HUES48 (cell line): ENCODE measurements around the gene EXOC3L4.
A peak's percentile ranks its signal among the peaks of the same experiment; 100 is the strongest.

Experiments used
- H3K27ac ChIP-seq: one replicate; pipeline ENCODE4 v1.7.0; 2013; ENCODE audit warnings: low read depth, low read length, inconsistent platforms
- H3K27me3 ChIP-seq: 2 replicates; pipeline ENCODE4 v1.6.1; 2013; ENCODE audit warnings: mild to moderate bottlenecking, low read length; ENCODE audit not compliant: control insufficient read depth, insufficient read depth
- H3K36me3 ChIP-seq: 2 replicates; pipeline ENCODE4 v1.6.1; 2013; ENCODE audit warnings: low read length; ENCODE audit not compliant: control insufficient read depth, insufficient read depth
- H3K4me1 ChIP-seq: 2 replicates; pipeline ENCODE4 v1.6.1; 2013; ENCODE audit warnings: mild to moderate bottlenecking, low read length; ENCODE audit not compliant: control insufficient read depth, insufficient read depth
- H3K4me3 ChIP-seq: 2 replicates; pipeline ENCODE4 v1.5.1; 2013; ENCODE audit warnings: mild to moderate bottlenecking, low read depth, low read length
- H3K9ac ChIP-seq: 2 replicates; pipeline ENCODE4 v1.6.1; 2013; ENCODE audit warnings: mild to moderate bottlenecking, low read depth, low read length, moderate library complexity
- H3K9me3 ChIP-seq: 2 replicates; pipeline ENCODE4 v1.6.1; 2013; ENCODE audit warnings: low read length; ENCODE audit not compliant: control insufficient read depth, insufficient read depth

Gene EXOC3L4

GRCh38 chr14:103084021-103084919, 10.3 kb upstream of the EXOC3L4 start, which contains the start of gene LBHD2:
LBHD2 (plus strand) TSS chr14:103084210; CDS start chr14:103086013, 1,803 bp downstream.
- Histone ChIP-seq H3K9ac (no peak within 1 kb of the TSS), H3K36me3 (no peaks in the 10 kb centered on the region), H3K27ac (no peak within 1 kb of the TSS), H3K4me3 (peak within 1 kb of the TSS; percentile 41; the same call in 1 of the 2 replicates), H3K9me3 (no peaks in the 10 kb centered on the region), H3K27me3 (peaks cover 40% of the 10 kb centered on the region), H3K4me1 (no peaks in the 10 kb centered on the region)

GRCh38 chr14:103085106-103086091, 9.1 kb upstream of the EXOC3L4 start:
- Histone ChIP-seq H3K36me3 (no peaks in the 10 kb centered on the region), H3K9ac (no peak overlapping the region), H3K9me3 (no peaks in the 10 kb centered on the region), H3K27ac (no peak overlapping the region), H3K27me3 (peaks cover 36% of the 10 kb centered on the region), H3K4me3 (no peak overlapping the region), H3K4me1 (no peaks in the 10 kb centered on the region)

- Histone ChIP-seq H3K4me1 (no peaks in the 10 kb centered on the region), H3K27me3 (peaks cover 38% of the 10 kb centered on the region)
These were observed 7.7 kb upstream of the EXOC3L4 start for GRCh38 chr14:103086771-103087342.

GRCh38 chr14:103087343-103087835, 7.1 kb upstream of the EXOC3L4 start:
- H3K4me1 ChIP-seq: no peaks in the 10 kb centered on the region
- H3K9me3 ChIP-seq: no peaks in the 10 kb centered on the region
- no peak overlapping the region for H3K9ac ChIP-seq
- peaks cover 38% of the 10 kb centered on the region for H3K27me3 ChIP-seq
- H3K4me3 ChIP-seq: no peak overlapping the region
- no peak overlapping the region for H3K27ac ChIP-seq
- H3K36me3 ChIP-seq: no peaks in the 10 kb centered on the region

More at GRCh38 chr14:103086771-103087342, 7.7 kb upstream of the EXOC3L4 start:
- H3K9me3 ChIP-seq: no peaks in the 10 kb centered on the region
- no peak overlapping the region for H3K27ac ChIP-seq
- no peaks in the 10 kb centered on the region for H3K36me3 ChIP-seq
- no peak overlapping the region for H3K9ac ChIP-seq
- no peak overlapping the region for H3K4me3 ChIP-seq

GRCh38 chr14:103088921-103089320, 5.6 kb upstream of the EXOC3L4 start:
- no peak overlapping the region for H3K4me3 ChIP-seq
- no peak overlapping the region for H3K27ac ChIP-seq
- no peaks in the 10 kb centered on the region for H3K4me1 ChIP-seq
- peaks cover 26% of the 10 kb centered on the region for H3K27me3 ChIP-seq
- H3K36me3 ChIP-seq: no peaks in the 10 kb centered on the region
- H3K9ac ChIP-seq: no peak overlapping the region
- H3K9me3 ChIP-seq: no peaks in the 10 kb centered on the region

- Histone ChIP-seq H3K27me3 (peaks cover 19% of the 10 kb centered on the region), H3K4me1 (no peaks in the 10 kb centered on the region), H3K4me3 (no peak overlapping the region), H3K9ac (no peak overlapping the region), H3K9me3 (no peaks in the 10 kb centered on the region), H3K36me3 (no peaks in the 10 kb centered on the region), H3K27ac (no peak overlapping the region)
These were observed 4.9 kb upstream of the EXOC3L4 start for GRCh38 chr14:103089386-103090335.

- H3K27ac ChIP-seq: no peak overlapping the region
- no peaks in the 10 kb centered on the region for H3K36me3 ChIP-seq
- H3K27me3 ChIP-seq: peaks cover 11% of the 10 kb centered on the region; the same call in 1 of the 2 replicates
- no peaks in the 10 kb centered on the region for H3K9me3 ChIP-seq
- H3K4me1 ChIP-seq: no peaks in the 10 kb centered on the region
- H3K4me3 ChIP-seq: no peak overlapping the region
- no peak overlapping the region for H3K9ac ChIP-seq
These were observed 4.0 kb upstream of the EXOC3L4 start for GRCh38 chr14:103090481-103091020.

GRCh38 chr14:103091041-103091882, 3.3 kb upstream of the EXOC3L4 start:
- Histone ChIP-seq H3K9ac (no peak overlapping the region), H3K27me3 (peaks cover 11% of the 10 kb centered on the region; the same call in 1 of the 2 replicates), H3K36me3 (no peaks in the 10 kb centered on the region), H3K4me1 (no peaks in the 10 kb centered on the region), H3K4me3 (peak overlapping the region; percentile 56; the same call in 1 of the 2 replicates), H3K27ac (no peak overlapping the region), H3K9me3 (no peaks in the 10 kb centered on the region)

GRCh38 chr14:103091883-103092222, 2.7 kb upstream of the EXOC3L4 start:
- Histone ChIP-seq H3K27me3 (peaks cover 11% of the 10 kb centered on the region; the same call in 1 of the 2 replicates), H3K4me1 (peaks cover 4% of the 10 kb centered on the region; the same call in 1 of the 2 replicates), H3K36me3 (no peaks in the 10 kb centered on the region), H3K9ac (no peak overlapping the region), H3K9me3 (no peaks in the 10 kb centered on the region), H3K27ac (no peak overlapping the region), H3K4me3 (peak overlapping the region; percentile 56; the same call in 1 of the 2 replicates)
